Kasumi-1 (cell line): ENCODE results near the gene TSGA10IP.

Experiments
- DNase-seq, 2 experiments: peaks; one replicate each; lab custom pipeline; 2025; lab: John Stamatoyannopoulos, UW

Gene TSGA10IP

GRCh38 chr11:65918211-65919140 lies 26.8 kb upstream of the TSGA10IP start, which contains the start of gene C11orf68:
TSS of gene C11orf68 (minus strand) at chr11:65919062. CDS start at chr11:65919031, 31 bp downstream.
- no peak for DNase-seq

- peak; percentile 97 for DNase-seq
Measured at GRCh38 chr11:65919141-65919572, 26.1 kb upstream of the TSGA10IP start, which contains the start of gene DRAP1. TSS of gene DRAP1 (plus strand) at chr11:65919426. CDS start at chr11:65919502, 76 bp downstream.

GRCh38 chr11:65919573-65920371 lies 25.5 kb upstream of the TSGA10IP start:
- peak; percentile 27 to 29 for DNase-seq

- DNase-seq, result no peak
Measured at GRCh38 chr11:65920372-65920802, 24.9 kb upstream of the TSGA10IP start.

- no peak for DNase-seq
Measured at GRCh38 chr11:65921033-65921555, 24.2 kb upstream of the TSGA10IP start.

- DNase-seq, result no peak
Measured at GRCh38 chr11:65921876-65922275, 23.4 kb upstream of the TSGA10IP start.

GRCh38 chr11:65922565-65922964 lies 22.7 kb upstream of the TSGA10IP start:
- no peak for DNase-seq

- DNase-seq, result no peak
Measured at GRCh38 chr11:65925397-65925796, 19.9 kb upstream of the TSGA10IP start.

GRCh38 chr11:65927904-65928397 lies 17.3 kb upstream of the TSGA10IP start:
- DNase-seq, result peak; percentile 35 to 41

- no peak for DNase-seq
Measured at GRCh38 chr11:65928667-65929066, 16.6 kb upstream of the TSGA10IP start.

- DNase-seq, result no peak
Measured at GRCh38 chr11:65931773-65932557, 13.3 kb upstream of the TSGA10IP start.

GRCh38 chr11:65932558-65932919 lies 12.7 kb upstream of the TSGA10IP start:
- peak; percentile 6 for DNase-seq

GRCh38 chr11:65934014-65934413 lies 11.3 kb upstream of the TSGA10IP start:
- DNase-seq, result no peak

GRCh38 chr11:65937766-65938165 lies 7.5 kb upstream of the TSGA10IP start:
- DNase-seq, result no peak

- peak; percentile 42 to 62 for DNase-seq
Measured at GRCh38 chr11:65941720-65942310, 3.5 kb upstream of the TSGA10IP start.

- no peak for DNase-seq
Measured at GRCh38 chr11:65942531-65942930, 2.7 kb upstream of the TSGA10IP start.

GRCh38 chr11:65944191-65944590 lies 1.1 kb upstream of the TSGA10IP start:
- DNase-seq, result no peak

- no peak for DNase-seq
Measured at GRCh38 chr11:65944767-65945166, 513 bp upstream of the TSGA10IP start.

- DNase-seq, result no peak
Measured at GRCh38 chr11:65945941-65946558, 770 bp downstream of the TSGA10IP start.

GRCh38 chr11:65946655-65947054 lies 1.4 kb downstream of the TSGA10IP start:
- DNase-seq, result no peak
